SU-DHL-6 (cell line): ENCODE results near the gene SUSD3.

Experiments used
- CTCF ChIP-seq: fragments of 200-600 bp; sonication (generic); IDR thresholded peaks from one replicate; pipeline ENCODE4 v1.5.1; 2017; ENCODE audit warnings: antibody characterized with exemption, mild to moderate bottlenecking, low read length, moderate library complexity; ENCODE audit not compliant: insufficient read depth, poor library complexity, severe bottlenecking
- EZH2phosphoT487 ChIP-seq: fragments of 200-600 bp; sonication (generic), shearing (Covaris generic); conservative IDR thresholded peaks from 2 replicates; pipeline ENCODE4 v1.6.1; 2018; ENCODE audit warnings: mild to moderate bottlenecking, antibody characterized with exemption, low read length, moderate library complexity, mixed read lengths

GRCh38 chr9:93024986-93025630 is 33.4 kb upstream of the SUSD3 start:
- TF ChIP-seq CTCF (no peak), EZH2phosphoT487 (no peak)
